B cell (primary cell): ENCODE data around the gene GLTP. TPM values are rescaled to one million over a fixed set of nuclear protein-coding genes. Genes with fewer than 3 reads are reported as not detected.

Experiments
- ATAC-seq: fragments of 200-7000 bp; cut with Tn5 transposase; one replicate; pipeline ENCODE4 v1.10.0; 2021; ENCODE audit warnings: low read depth, mild to moderate bottlenecking, moderate number of reproducible peaks, moderate library complexity
- CTCF ChIA-PET: fragments of 350-600 bp; sonication (Branson Sonifier 250); formaldehyde crosslinking; loops from one replicate; lab custom pipeline; 2021; ENCODE audit warnings: antibody characterized with exemption, inconsistent platforms; lab: Charles Lee
- POLR2A ChIA-PET: fragments of 350-600 bp; sonication (Branson Sonifier 250); formaldehyde crosslinking; loops from one replicate; lab custom pipeline; 2021; ENCODE audit warnings: antibody characterized with exemption; lab: Charles Lee
- DNase-seq: peaks from one replicate; pipeline ENCODE4 v3.0.0; 2013
- H2AFZ ChIP-seq: 2 replicates; pipeline ENCODE4 v1.6.1; 2012; ENCODE audit warnings: mild to moderate bottlenecking, low read depth, low read length; ENCODE audit not compliant: insufficient read depth, poor library complexity, severe bottlenecking
- H3K27ac ChIP-seq, 2 donors: 1 replicate in 1 of 2; 2 replicates in 1 of 2; pipeline ENCODE4 v1.5.1; 2012 to 2013; ENCODE audit warnings: low read length in 2 of 2, mild to moderate bottlenecking in 2 of 2, moderate library complexity in 1 of 2
- H3K27me3 ChIP-seq, 4 experiments: fragments of 200-600 bp in 1 of 4; sonication (generic) in 1 of 4; replicated peaks in 1 of 4; 1 replicate in 2 of 4; 2 replicates in 2 of 4; pipeline versions ENCODE4 v1.6.1 to v1.7.0; 2013 to 2016; ENCODE audit warnings: low read length in 3 of 4, mild to moderate bottlenecking in 2 of 4, mixed read lengths in 1 of 4, moderate library complexity in 1 of 4; ENCODE audit not compliant: insufficient read depth in 4 of 4, control insufficient read depth in 3 of 4; ENCODE audit errors: control extremely low read depth in 1 of 4
- H3K36me3 ChIP-seq, 2 experiments: replicated peaks in 1 of 2; 1 replicate in 1 of 2; 2 replicates in 1 of 2; pipeline versions ENCODE4 v1.6.1 to v1.7.1; 2013; ENCODE audit warnings: low read length in 1 of 2; ENCODE audit not compliant: insufficient read depth in 2 of 2, control insufficient read depth in 1 of 2; ENCODE audit errors: control extremely low read depth in 1 of 2, extremely low read depth in 1 of 2
- H3K4me1 ChIP-seq, 2 donors: fragments of 200-600 bp in 1 of 2; sonication (generic) in 1 of 2; 1 replicate in 1 of 2; 2 replicates in 1 of 2; pipeline versions ENCODE4 v1.5.1 to v1.6.1; 2013 to 2017; ENCODE audit warnings: low read length in 2 of 2; ENCODE audit not compliant: control insufficient read depth in 2 of 2, insufficient read depth in 2 of 2
- H3K4me2 ChIP-seq: replicated peaks from 2 replicates; pipeline ENCODE3; 2012; ENCODE audit warnings: mild to moderate bottlenecking, low read depth, low read length; ENCODE audit not compliant: poor library complexity, severe bottlenecking
- H3K4me3 ChIP-seq, 5 experiments: fragments of 200-600 bp in 1 of 5; sonication (generic) in 1 of 5; 1 replicate in 3 of 5; 2 replicates in 2 of 5; pipeline versions ENCODE4 v1.5.1 to v1.7.0; 2011 to 2016; ENCODE audit warnings: low read length in 4 of 5, mild to moderate bottlenecking in 4 of 5, low read depth in 2 of 5, control low read depth in 1 of 5, moderate library complexity in 1 of 5; ENCODE audit not compliant: insufficient read depth in 1 of 5; ENCODE audit errors: control extremely low read depth in 1 of 5, extremely low read depth in 1 of 5
- H3K79me2 ChIP-seq: fragments of 200-600 bp; sonication (generic); one replicate; pipeline ENCODE4 v1.6.0; 2016; ENCODE audit warnings: low read length; ENCODE audit not compliant: control insufficient read depth, insufficient read depth
- H3K9ac ChIP-seq: fragments of 200-600 bp; sonication (generic); 2 replicates; pipeline ENCODE4 v1.6.1; 2017; ENCODE audit warnings: mild to moderate bottlenecking, low read length, moderate library complexity
- H3K9me3 ChIP-seq, 3 donors: one replicate each; pipeline versions ENCODE4 v1.6.1 to v1.7.1; 2013; ENCODE audit warnings: low read length in 2 of 3; ENCODE audit not compliant: control insufficient read depth in 2 of 3, insufficient read depth in 1 of 3; ENCODE audit errors: control extremely low read depth in 1 of 3
- H4K20me1 ChIP-seq: 2 replicates; pipeline ENCODE4 v1.6.0; 2012; ENCODE audit warnings: mild to moderate bottlenecking, low read length; ENCODE audit not compliant: insufficient read depth, control insufficient read depth, poor library complexity, severe bottlenecking
- H3K27ac Mint-ChIP-seq: one replicate; pipeline ENCODE4 v1.8.0; 2021; ENCODE audit warnings: mixed read lengths
- H3K27me3 Mint-ChIP-seq: one replicate; pipeline ENCODE4 v1.8.0; 2021; ENCODE audit warnings: mixed read lengths
- H3K4me1 Mint-ChIP-seq: one replicate; pipeline ENCODE4 v1.8.0; 2021; ENCODE audit warnings: mixed read lengths
- H3K4me3 Mint-ChIP-seq: one replicate; pipeline ENCODE4 v1.8.0; 2021; ENCODE audit warnings: mixed read lengths
- H3K9me3 Mint-ChIP-seq: one replicate; pipeline ENCODE4 v1.8.0; 2022; ENCODE audit warnings: mixed read lengths; ENCODE audit not compliant: insufficient read depth
- CTCF ChIP-seq: fragments of 200-600 bp; IDR thresholded peaks from one replicate; pipeline ENCODE4 v1.8.0; 2022; ENCODE audit warnings: antibody characterized with exemption, mild to moderate bottlenecking
- EZH2 ChIP-seq: IDR thresholded peaks from 2 replicates; pipeline ENCODE4 v1.6.1; 2012; ENCODE audit warnings: borderline replicate concordance, low read depth, mild to moderate bottlenecking, moderate library complexity, low read length; ENCODE audit not compliant: insufficient read depth, poor library complexity, severe bottlenecking
- WGBS: methylation state at CpG from one replicate; pipeline ENCODE4 v1.1.5; 2013; ENCODE audit warnings: missing lambda C conversion rate; ENCODE audit not compliant: insufficient coverage; 5-methylcytosine and 5-hydroxymethylcytosine counted together
- intact Hi-C: fragments of 100-400 bp; cut with micrococcal nuclease; formaldehyde crosslinking; loops from one replicate; pipeline ENCODE4 v1.10.0; 2022
- polyA plus RNA-seq: library from polyadenylated mRNA; depleted of rRNA; stranded (reverse); fragments of >200 nt; gene quantifications from 2 replicates; pipeline ENCODE4 v1.2.3, GENCODE V29; 2012
- total RNA-seq, 2 donors: library from RNA; stranded (reverse); fragments of 120-200 nt in 1 of 2; gene quantifications; 1 replicate in 1 of 2; 2 replicates in 1 of 2; pipeline versions ENCODE4 v1.2.3 to v1.2.4, GENCODE V29; 2013 to 2022

The GLTP gene
- total and polyA plus RNA-seq, 2 donors (not counting 1 experiment from before 2014, with no cell fraction given): 18.7 to 24.9 TPM

DNA sequence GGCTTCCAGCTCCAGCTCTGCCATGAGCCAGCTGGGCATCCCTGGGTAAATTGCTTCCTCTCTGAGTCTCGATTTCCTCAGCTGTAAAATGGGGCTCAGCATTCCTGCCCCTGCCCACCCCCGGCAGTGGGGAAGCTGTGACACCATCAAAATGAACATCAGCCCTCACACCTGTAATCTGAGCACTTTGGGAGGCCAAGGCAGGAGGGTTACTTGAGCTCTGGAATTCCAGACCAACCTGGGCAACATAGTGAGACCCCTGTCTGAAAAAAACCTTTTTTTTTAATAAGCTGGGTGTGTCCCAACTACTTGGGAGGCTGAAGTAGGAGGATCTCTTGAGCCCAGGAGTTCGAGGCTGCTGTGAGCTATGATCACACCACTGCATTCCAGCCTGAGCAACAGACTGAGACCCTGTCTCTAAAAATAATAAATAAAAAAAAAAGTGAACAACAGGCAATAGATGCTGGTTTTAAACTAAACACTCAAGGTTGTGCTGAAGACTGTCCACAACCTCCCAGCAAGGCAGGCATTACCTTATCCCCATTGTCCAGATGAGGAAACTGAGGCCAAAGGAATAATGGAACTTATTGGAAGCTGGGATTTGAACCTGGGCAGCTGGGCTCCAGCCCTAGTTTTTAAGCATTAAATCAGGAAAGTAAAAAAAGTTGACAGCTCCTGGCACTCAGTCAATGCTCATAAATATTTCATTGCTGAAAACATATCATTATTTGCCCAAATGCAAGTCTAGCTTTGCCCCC is 51.4 kb downstream of the GLTP start:
- Mint-ChIP-seq H3K27me3 (peaks cover 28% of the 10 kb centered on the region), H3K4me3 (no peak overlapping the region), H3K27ac (no peak overlapping the region), H3K4me1 (peaks cover 4% of the 10 kb centered on the region), H3K9me3 (no peaks in the 10 kb centered on the region)
- DNase-seq: no peak
- Histone ChIP-seq H3K27me3 (peaks cover 0 to 33% (median 9%) of the 10 kb centered on the region in 4 experiments), H3K27ac (no peak overlapping the region), H3K4me1 (no peaks in the 10 kb centered on the region), H3K4me3 (no peak overlapping the region), H3K9me3 (no peaks in the 10 kb centered on the region), H2AFZ (no peak overlapping the region), H3K9ac (no peak overlapping the region), H4K20me1 (no peaks in the 10 kb centered on the region), H3K4me2 (no peak overlapping the region), H3K79me2 (no peaks in the 10 kb centered on the region), H3K36me3 (no peaks in the 10 kb centered on the region)
- 74% methylated on average over 2 of the region's 3 CpGs for WGBS
- POLR2A ChIA-PET: no interaction called here
- CTCF ChIA-PET: interaction anchor here (0.7 to 2.4 kb wide), 5 partner anchors 16 to 1721 kb away, joined by 3 to 7 read pairs (median 3); no protein-coding TSS in a partner anchor
- no peak for ATAC-seq
- intact Hi-C loops: no loop called here
- TF ChIP-seq EZH2 (no peak), CTCF (no peak)
